Urinary bladder (tissue), 4 donors: ENCODE data around the gene PDE1A. TPM values are rescaled to one million over a fixed set of nuclear protein-coding genes. Genes with fewer than 3 reads are reported as not detected.

ENCODE experiments used
- DNase-seq: peaks from one replicate; pipeline ENCODE4 v3.0.0-alpha.2; 2015; ENCODE audit errors: extremely low spot score
- H3K27ac ChIP-seq: one replicate; pipeline ENCODE4 v1.5.1; 2013; ENCODE audit warnings: low read depth, mild to moderate bottlenecking, moderate library complexity
- H3K36me3 ChIP-seq: one replicate; pipeline ENCODE4 v1.6.1; 2013; ENCODE audit warnings: mild to moderate bottlenecking, moderate library complexity; ENCODE audit not compliant: insufficient read depth
- H3K4me1 ChIP-seq: one replicate; pipeline ENCODE4 v1.6.1; 2013; ENCODE audit warnings: mild to moderate bottlenecking, moderate library complexity; ENCODE audit not compliant: insufficient read depth
- H3K4me3 ChIP-seq: one replicate; pipeline ENCODE4 v1.5.1; 2013; ENCODE audit warnings: low read depth, low read length
- WGBS: extraction: QIAGEN DNeasy Blood & Tissue Kit; methylation state at CpG from one replicate; pipeline ENCODE4 v1.1.7; 2013; 5-methylcytosine and 5-hydroxymethylcytosine counted together
- polyA plus RNA-seq: library from polyadenylated mRNA; stranded (reverse); fragments of 200-250 nt; gene quantifications from one replicate; pipeline ENCODE4 v1.2.3, GENCODE V29; 2013
- total RNA-seq: library from RNA; depleted of rRNA; stranded (reverse); fragments of >200 nt; gene quantifications from one replicate; pipeline ENCODE4 v1.2.3, GENCODE V29; 2014
- donor health status: healthy with polysubstance abuse.
- donor health status: healthy.

Gene PDE1A
- total and polyA plus RNA-seq, 2 donors: 17.1 to 49.9 TPM

- DNase-seq: no peak
- Histone ChIP-seq H3K4me3 (no peak overlapping the region), H3K36me3 (no peaks in the 10 kb centered on the region), H3K27ac (no peak overlapping the region), H3K4me1 (no peaks in the 10 kb centered on the region)
- 62% methylated on average over 5 of the region's 5 CpGs for WGBS
Measured at GRCh38 chr2:182173944-182174622, 252.8 kb downstream of the PDE1A start.

- WGBS: 89% methylated on average over 3 of the region's 3 CpGs
- H3K4me3 ChIP-seq: no peak overlapping the region
- no peaks in the 10 kb centered on the region for H3K4me1 ChIP-seq
- no peaks in the 10 kb centered on the region for H3K36me3 ChIP-seq
- H3K27ac ChIP-seq: no peak overlapping the region
- no peak for DNase-seq
Measured at GRCh38 chr2:182170341-182170740, 256.5 kb downstream of the PDE1A start.

- no peak overlapping the region for H3K4me3 ChIP-seq
- 75% methylated on average over 4 of the region's 4 CpGs for WGBS
- no peaks in the 10 kb centered on the region for H3K4me1 ChIP-seq
- no peak overlapping the region for H3K27ac ChIP-seq
- no peaks in the 10 kb centered on the region for H3K36me3 ChIP-seq
- DNase-seq: no peak
Measured at GRCh38 chr2:182167882-182168281, 259.0 kb downstream of the PDE1A start.

- no peak for DNase-seq
- no peaks in the 10 kb centered on the region for H3K36me3 ChIP-seq
- WGBS: 85% methylated on average over 2 of the region's 2 CpGs
Measured at GRCh38 chr2:182166841-182167240, 260.0 kb downstream of the PDE1A start.

GRCh38 chr2:182166406-182166805 lies 260.4 kb downstream of the PDE1A start:
- no peaks in the 10 kb centered on the region for H3K36me3 ChIP-seq
- H3K27ac ChIP-seq: no peak overlapping the region
- no peak for DNase-seq
- WGBS: 94% methylated on average over 2 of the region's 2 CpGs
- no peak overlapping the region for H3K4me3 ChIP-seq
- H3K4me1 ChIP-seq: no peaks in the 10 kb centered on the region

More at GRCh38 chr2:182166841-182167240, 260.0 kb downstream of the PDE1A start:
- Histone ChIP-seq H3K4me3 (no peak overlapping the region), H3K4me1 (no peaks in the 10 kb centered on the region), H3K27ac (no peak overlapping the region)

GRCh38 chr2:182165202-182165601 lies 261.6 kb downstream of the PDE1A start:
- no peak for DNase-seq
- 89% methylated on average over 2 of the region's 2 CpGs for WGBS
- Histone ChIP-seq H3K27ac (no peak overlapping the region), H3K4me1 (no peaks in the 10 kb centered on the region), H3K4me3 (no peak overlapping the region), H3K36me3 (no peaks in the 10 kb centered on the region)

GRCh38 chr2:182164686-182165085 lies 262.1 kb downstream of the PDE1A start:
- Histone ChIP-seq H3K36me3 (no peaks in the 10 kb centered on the region), H3K4me1 (no peaks in the 10 kb centered on the region), H3K4me3 (no peak overlapping the region), H3K27ac (no peak overlapping the region)
- WGBS: 85% methylated on average over 1 of the region's 1 CpG
- no peak for DNase-seq

- Histone ChIP-seq H3K4me3 (no peak overlapping the region), H3K36me3 (no peaks in the 10 kb centered on the region), H3K4me1 (no peaks in the 10 kb centered on the region), H3K27ac (no peak overlapping the region)
- no peak for DNase-seq
- WGBS: 75% methylated on average over 3 of the region's 3 CpGs
Measured at GRCh38 chr2:182163878-182164277, 263.0 kb downstream of the PDE1A start.

GRCh38 chr2:182148344-182148743 lies 278.5 kb downstream of the PDE1A start:
- no peak overlapping the region for H3K27ac ChIP-seq
- H3K4me1 ChIP-seq: no peaks in the 10 kb centered on the region
- DNase-seq: no peak
- no peaks in the 10 kb centered on the region for H3K36me3 ChIP-seq
- 54% methylated on average over 2 of the region's 2 CpGs for WGBS
- no peak overlapping the region for H3K4me3 ChIP-seq

GRCh38 chr2:182144776-182145165 lies 282.1 kb downstream of the PDE1A start:
- no peak overlapping the region for H3K27ac ChIP-seq
- 44% methylated on average over 1 of the region's 1 CpG for WGBS
- H3K36me3 ChIP-seq: no peaks in the 10 kb centered on the region
- no peaks in the 10 kb centered on the region for H3K4me1 ChIP-seq
- no peak for DNase-seq
- no peak overlapping the region for H3K4me3 ChIP-seq

GRCh38 chr2:182144041-182144775 lies 282.6 kb downstream of the PDE1A start:
- Histone ChIP-seq H3K4me1 (no peaks in the 10 kb centered on the region), H3K27ac (no peak overlapping the region), H3K4me3 (no peak overlapping the region), H3K36me3 (no peaks in the 10 kb centered on the region)
- 73% methylated on average over 7 of the region's 7 CpGs for WGBS
- DNase-seq: no peak

- H3K36me3 ChIP-seq: no peaks in the 10 kb centered on the region
- no peak overlapping the region for H3K4me3 ChIP-seq
- no peaks in the 10 kb centered on the region for H3K4me1 ChIP-seq
- no peak for DNase-seq
- WGBS: 44% methylated on average over 6 of the region's 6 CpGs
- H3K27ac ChIP-seq: no peak overlapping the region
Measured at GRCh38 chr2:182142062-182142461, 284.8 kb downstream of the PDE1A start.

GRCh38 chr2:182134201-182134600 lies 292.6 kb downstream of the PDE1A start:
- no peak for DNase-seq
- no peak overlapping the region for H3K27ac ChIP-seq
- no peaks in the 10 kb centered on the region for H3K4me1 ChIP-seq
- 63% methylated on average over 1 of the region's 1 CpG for WGBS
- H3K36me3 ChIP-seq: no peaks in the 10 kb centered on the region
- H3K4me3 ChIP-seq: no peak overlapping the region

- DNase-seq: no peak
- H3K27ac ChIP-seq: no peak overlapping the region
- H3K36me3 ChIP-seq: no peaks in the 10 kb centered on the region
- no peak overlapping the region for H3K4me3 ChIP-seq
- H3K4me1 ChIP-seq: no peaks in the 10 kb centered on the region
- WGBS: 74% methylated on average over 1 of the region's 1 CpG
Measured at GRCh38 chr2:182133195-182133891, 293.5 kb downstream of the PDE1A start.
